ENCODE measurements around the gene CADPS.

Gene CADPS

GRCh38 chr3:62874711-62875557 is at the start of gene CADPS:
CADPS (minus strand) TSS chr3:62875416; CDS start chr3:62875029, 387 bp downstream.
- DNase-seq, result peak; percentile 79

- DNase-seq, result no peak
These were observed 47.9 kb upstream of the CADPS start for GRCh38 chr3:62923066-62923465.

GRCh38 chr3:62922326-62922725 is 47.1 kb upstream of the CADPS start:
- no peak for DNase-seq

GRCh38 chr3:62920466-62920784 is 45.2 kb upstream of the CADPS start:
- no peak for DNase-seq

GRCh38 chr3:62919784-62920465 is 44.7 kb upstream of the CADPS start:
- no peak for DNase-seq

GRCh38 chr3:62918777-62919176 is 43.6 kb upstream of the CADPS start:
- no peak for DNase-seq

GRCh38 chr3:62918131-62918530 is 42.9 kb upstream of the CADPS start:
- no peak for DNase-seq

- DNase-seq, result no peak
These were observed 36.3 kb upstream of the CADPS start for GRCh38 chr3:62911526-62911925.

GRCh38 chr3:62905331-62905730 is 30.1 kb upstream of the CADPS start:
- DNase-seq, result no peak

GRCh38 chr3:62898530-62899496 is 23.6 kb upstream of the CADPS start:
- no peak for DNase-seq

- DNase-seq, result no peak
These were observed 20.7 kb upstream of the CADPS start for GRCh38 chr3:62895901-62896300.

- no peak for DNase-seq
These were observed 17.7 kb upstream of the CADPS start for GRCh38 chr3:62892951-62893350.

- no peak for DNase-seq
These were observed 16.8 kb upstream of the CADPS start for GRCh38 chr3:62892045-62892444.

- no peak for DNase-seq
These were observed 13.6 kb upstream of the CADPS start for GRCh38 chr3:62888778-62889177.

GRCh38 chr3:62888180-62888579 is 13.0 kb upstream of the CADPS start:
- peak; percentile 10 for DNase-seq

- DNase-seq, result no peak
These were observed 9.9 kb upstream of the CADPS start for GRCh38 chr3:62885136-62885535.

GRCh38 chr3:62884096-62884870 is 9.1 kb upstream of the CADPS start:
- peak; percentile 50 for DNase-seq

GRCh38 chr3:62882676-62883200 is 7.5 kb upstream of the CADPS start:
- no peak for DNase-seq

GRCh38 chr3:62876064-62876463 is 848 bp upstream of the CADPS start:
- DNase-seq, result peak; percentile 74

GRCh38 chr3:62875558-62876002 is 364 bp upstream of the CADPS start:
- DNase-seq, result peak; percentile 70

GRCh38 chr3:62873761-62874710 is 1.2 kb downstream of the CADPS start:
- peak; percentile 88 for DNase-seq
